ENCODE measurements around the gene CSK.

- no peak for TF ChIP-seq YY1 (IDR thresholded peaks at IDR 0.05; ENCODE audit: low read depth, low read length)
- TF ChIP-seq EZH2 (IDR thresholded peaks at IDR 0.05; ENCODE audit: low read depth, low read length, severe bottlenecking), result no peak
- TF ChIP-seq POLR2A (IDR thresholded peaks at IDR 0.05; ENCODE audit: control extremely low read depth in 1 of 2, low read depth in 2 of 2, low read length in 2 of 2), result no peak
- no peak for TF ChIP-seq CTCF (IDR thresholded peaks at IDR 0.05; ENCODE audit: control extremely low read depth in 1 of 3, insufficient read depth in 1 of 3, low read depth in 1 of 3, low read length in 3 of 3)
- no peak for TF ChIP-seq RBBP5 (IDR thresholded peaks at IDR 0.05; ENCODE audit: borderline replicate concordance, low read depth, low read length)
- no peak for TF ChIP-seq MAFK (IDR thresholded peaks at IDR 0.05; ENCODE audit: low read depth, low read length)
- no peak for TF ChIP-seq POLR2AphosphoS5 (IDR thresholded peaks at IDR 0.05; ENCODE audit: low read depth, low read length)
- TF ChIP-seq, protein P1, sequence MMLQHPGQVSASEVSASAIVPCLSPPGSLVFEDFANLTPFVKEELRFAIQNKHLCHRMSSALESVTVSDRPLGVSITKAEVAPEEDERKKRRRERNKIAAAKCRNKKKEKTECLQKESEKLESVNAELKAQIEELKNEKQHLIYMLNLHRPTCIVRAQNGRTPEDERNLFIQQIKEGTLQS (IDR thresholded peaks at IDR 0.05; ENCODE audit: insufficient read depth, low read depth, low read length), result no peak
- no peak for TF ChIP-seq GABPA (IDR thresholded peaks at IDR 0.05; ENCODE audit: borderline replicate concordance, insufficient read depth, low read length)
- no peak for TF ChIP-seq NRF1 (IDR thresholded peaks at IDR 0.05; ENCODE audit: low read depth, low read length)
- no peak for TF ChIP-seq HDAC6 (IDR thresholded peaks at IDR 0.05; ENCODE audit: low read depth, low read length)
- TF ChIP-seq ATF2 (IDR thresholded peaks at IDR 0.05; ENCODE audit: low read length), result no peak
Observed at GRCh38 chr15:74815961-74816360, 34.1 kb downstream of the CSK start.
